SK-N-SH treated with all-trans-retinoic acid at 6 μM for 48 hours (cell line): Measurements from ENCODE around the gene MARCKSL1.

ENCODE experiments used
- BACH2 ChIP-seq: fragments of 250-450 bp; sonication (Bioruptor Pico); IDR thresholded peaks from 2 replicates; pipeline ENCODE4 v1.9.0; 2021; ENCODE audit warnings: mild to moderate bottlenecking, borderline replicate concordance
- CSRNP3 ChIP-seq: fragments of 250-450 bp; sonication (Bioruptor Pico); IDR thresholded peaks from 2 replicates; pipeline ENCODE4 v1.5.1; 2021; ENCODE audit warnings: mild to moderate bottlenecking, moderate library complexity
- ISL1 ChIP-seq: fragments of 250-450 bp; sonication (Bioruptor Pico); IDR thresholded peaks from 2 replicates; pipeline ENCODE4 v2.1.2; 2022; ENCODE audit warnings: mild to moderate bottlenecking, moderate library complexity
- PPARA ChIP-seq: fragments of 250-450 bp; sonication (Bioruptor Pico); IDR thresholded peaks from 2 replicates; pipeline ENCODE4 v1.5.0; 2020; ENCODE audit warnings: mild to moderate bottlenecking, borderline replicate concordance
- SNAI2 ChIP-seq: fragments of 250-450 bp; sonication (Bioruptor Pico); IDR thresholded peaks from 2 replicates; pipeline ENCODE4 v1.5.0; 2020; ENCODE audit warnings: mild to moderate bottlenecking, moderate library complexity
- ZFP30 ChIP-seq: fragments of 450-650 bp; formaldehyde crosslinking; IDR thresholded peaks from 2 replicates; pipeline ENCODE4 v1.5.0; 2022; ENCODE audit warnings: mild to moderate bottlenecking, moderate library complexity
- ZNF70 ChIP-seq: fragments of 450-650 bp; formaldehyde crosslinking; IDR thresholded peaks from 2 replicates; pipeline ENCODE4 v1.5.0; 2020; ENCODE audit warnings: mild to moderate bottlenecking, moderate library complexity
- ZNF8 ChIP-seq: fragments of 450-650 bp; formaldehyde crosslinking; IDR thresholded peaks from 2 replicates; pipeline ENCODE4 v1.5.0; 2020; ENCODE audit warnings: mild to moderate bottlenecking, moderate library complexity

- TF ChIP-seq PPARA (CRISPR knock-in tag) (no peak), ISL1 (CRISPR knock-in tag) (no peak), CSRNP3 (CRISPR knock-in tag) (no peak), ZNF70 (CRISPR knock-in tag) (no peak), ZNF8 (CRISPR knock-in tag) (no peak), SNAI2 (CRISPR knock-in tag) (no peak), ZFP30 (no peak), BACH2 (no peak)
Observed at GRCh38 chr1:32335790-32336590, at the start of gene MARCKSL1.
